Left renal cortex interstitium (tissue), 4 donors: Measurements from ENCODE around the gene VAV1. TPM values are rescaled to one million over a fixed set of nuclear protein-coding genes. Genes with fewer than 3 reads are reported as not detected.
"Not testable (repeated sequence)": the region's sequence is repeated elsewhere in the genome, so short reads cannot be mapped to it uniquely, and the experiment has no call there.

Experiments used
- DNase-seq, 4 donors: peaks; one replicate each; pipeline ENCODE4 v3.0.0-alpha.2; 2013; ENCODE audit warnings: low read depth in 4 of 4, low spot score in 2 of 4, missing footprints in 1 of 4
- polyA plus RNA-seq, 4 donors: library from polyadenylated mRNA; unstranded; fragments of 120-200 nt; gene quantifications; one replicate each; pipeline ENCODE4 v1.2.1, GENCODE V29; 2013; ENCODE audit not compliant: insufficient read length in 4 of 4

Gene VAV1
- polyA plus RNA-seq, 4 donors, result 1.3 to 2.3 (median 1.4) TPM

DNA sequence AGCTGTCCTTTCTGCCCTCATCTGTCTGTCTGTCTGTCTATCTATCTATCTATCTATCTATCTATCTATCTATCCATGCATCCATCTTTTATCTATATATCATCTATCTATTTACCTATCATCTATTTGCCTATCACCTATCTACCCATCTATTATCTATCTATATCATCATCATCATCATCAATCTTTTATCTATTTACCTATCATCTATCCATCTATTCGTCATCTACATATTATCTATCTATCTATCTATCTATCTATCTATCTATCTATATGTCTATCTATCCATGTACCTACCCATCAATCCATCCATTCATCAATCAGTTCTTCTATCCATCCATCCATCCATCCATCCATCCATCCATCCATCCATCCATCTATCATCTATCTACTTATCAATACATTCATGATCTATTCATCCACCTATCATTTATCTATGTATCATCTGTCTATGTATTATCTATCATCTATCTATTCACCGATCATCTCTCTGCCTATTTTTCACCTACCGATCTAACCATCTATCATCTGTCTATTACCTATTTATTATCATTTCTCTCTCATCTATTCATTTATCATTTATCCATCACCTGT lies 65.7 kb downstream of the VAV1 start:
- DNase-seq, result no peak

DNA sequence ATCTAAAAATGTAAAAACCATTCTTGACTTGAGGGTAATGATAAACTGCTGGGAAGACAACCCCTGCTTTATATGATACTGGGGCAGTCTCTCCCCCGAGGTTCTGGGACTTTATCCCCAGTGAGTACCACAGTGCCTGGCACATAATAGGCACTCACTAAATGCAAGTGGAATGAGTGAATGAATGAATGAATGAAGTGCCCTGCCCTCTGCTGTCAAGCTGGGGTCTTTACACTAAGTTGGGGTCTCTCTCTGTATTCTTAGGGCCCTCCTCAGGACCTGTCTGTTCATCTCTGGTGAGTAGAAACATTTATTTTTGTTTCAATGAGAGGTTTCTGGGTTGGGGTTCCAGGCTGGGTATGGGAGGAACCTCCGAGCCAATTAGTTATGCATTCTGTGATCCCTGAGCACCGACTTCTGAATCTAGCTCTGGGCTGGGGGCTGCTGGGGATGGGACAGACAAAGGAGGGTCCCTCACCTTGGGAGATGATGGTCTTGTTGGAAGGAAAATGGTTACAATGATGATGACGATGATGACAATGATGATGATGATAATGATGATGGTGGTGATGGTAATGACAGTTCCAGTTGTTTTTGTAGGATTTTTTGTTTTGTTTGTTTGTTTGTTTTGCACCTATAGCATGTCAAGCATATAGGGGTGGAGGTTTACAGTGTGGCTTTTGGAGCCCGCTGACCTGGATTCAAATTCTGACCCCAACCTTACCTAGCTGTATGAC lies 70.5 kb downstream of the VAV1 start:
- no peak for DNase-seq

DNA sequence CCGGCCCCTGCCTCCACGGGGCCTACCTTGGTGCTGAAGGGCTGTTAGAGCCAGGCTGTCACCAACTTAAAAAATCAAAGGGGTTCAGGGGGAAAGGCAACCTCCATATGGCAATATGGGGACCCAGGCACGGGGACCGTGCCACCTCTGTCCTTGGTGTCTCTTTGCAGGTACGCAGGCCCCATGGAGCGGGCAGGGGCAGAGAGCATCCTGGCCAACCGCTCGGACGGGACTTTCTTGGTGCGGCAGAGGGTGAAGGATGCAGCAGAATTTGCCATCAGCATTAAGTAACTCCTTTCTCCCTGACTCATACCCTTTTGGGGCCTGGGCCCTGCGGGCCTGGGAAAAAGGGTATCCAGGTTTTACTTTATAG lies 75.3 kb downstream of the VAV1 start:
- DNase-seq, result no peak

DNA sequence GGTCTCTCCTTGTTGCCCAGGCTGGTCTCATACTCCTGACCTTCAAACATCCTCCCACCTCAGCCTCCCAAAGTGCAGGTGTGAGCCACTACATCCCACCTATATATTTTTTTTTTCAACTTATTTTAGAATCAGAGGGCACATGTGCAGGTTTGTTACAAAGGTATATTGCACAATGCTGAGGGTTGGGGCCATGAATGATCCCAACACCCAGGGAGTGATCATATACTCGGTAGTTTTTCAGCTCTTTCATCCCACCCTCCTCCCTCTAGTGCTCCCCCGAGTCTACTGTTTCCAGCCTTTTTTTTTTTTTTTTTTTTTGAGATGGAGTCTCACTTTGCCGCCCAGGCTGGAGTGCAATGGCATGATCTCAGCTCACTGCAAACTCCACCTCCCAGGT lies 76.5 kb downstream of the VAV1 start:
- DNase-seq, result no peak

DNA sequence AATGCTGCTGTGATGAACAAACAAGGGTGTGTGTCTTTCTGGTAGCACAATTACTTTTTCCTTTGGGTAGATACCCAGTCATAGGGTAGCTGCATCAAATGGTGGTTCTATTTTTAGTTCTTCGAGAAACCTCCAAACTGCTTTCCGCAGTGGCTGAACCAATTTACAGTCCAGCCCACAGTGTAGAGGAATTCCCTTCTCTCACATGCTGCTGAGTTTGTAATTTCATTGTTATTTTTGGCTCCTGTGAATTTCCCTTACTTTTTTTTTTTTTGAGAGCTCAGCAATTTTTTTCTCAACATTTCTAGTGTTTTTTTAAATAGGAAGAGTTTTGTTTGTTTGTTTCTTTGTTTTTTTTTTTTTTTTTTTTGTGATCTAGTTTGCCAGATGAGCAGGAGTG lies 77.4 kb downstream of the VAV1 start:
- peak in 1 of 4 donors; percentile 6 for DNase-seq

DNA sequence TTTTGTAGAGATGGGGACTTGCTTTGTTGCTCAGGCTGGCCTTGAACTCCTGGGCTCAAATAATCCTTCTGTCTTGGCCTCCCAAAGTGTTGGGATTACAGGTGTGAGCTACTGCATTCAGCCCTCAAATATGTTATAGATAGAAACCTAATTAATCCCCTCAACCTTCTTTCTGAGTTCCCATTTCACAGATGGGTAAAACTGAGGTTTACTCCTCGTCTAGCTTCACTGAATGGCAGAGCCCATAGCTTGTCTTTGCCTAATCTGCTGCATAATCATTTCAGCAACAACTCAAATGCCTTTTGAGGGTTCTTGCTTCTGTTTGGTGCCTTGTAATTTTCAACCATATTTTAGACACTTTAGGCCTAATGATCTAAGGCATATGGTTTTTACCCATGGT lies 78.9 kb downstream of the VAV1 start:
- DNase-seq, result no peak

DNA sequence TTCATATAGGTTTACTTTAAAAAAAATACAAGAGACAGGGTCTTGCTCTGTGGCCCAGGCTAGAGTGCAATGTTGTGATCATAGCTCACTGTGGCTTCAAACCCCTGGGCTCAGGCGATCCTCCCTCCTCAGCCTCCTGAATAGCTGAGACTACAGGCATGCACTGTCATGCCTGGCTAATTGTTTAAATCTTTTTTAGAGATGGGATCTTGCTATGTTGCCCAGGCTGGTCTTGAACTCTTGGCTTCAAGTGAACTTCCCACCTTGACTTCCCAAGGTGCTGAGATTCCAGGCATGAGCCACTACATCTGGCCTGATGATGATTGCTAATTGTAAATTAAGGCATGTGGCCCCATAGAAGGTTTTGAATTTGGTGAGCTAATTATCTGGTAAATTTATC lies 79.5 kb downstream of the VAV1 start:
- no peak for DNase-seq

DNA sequence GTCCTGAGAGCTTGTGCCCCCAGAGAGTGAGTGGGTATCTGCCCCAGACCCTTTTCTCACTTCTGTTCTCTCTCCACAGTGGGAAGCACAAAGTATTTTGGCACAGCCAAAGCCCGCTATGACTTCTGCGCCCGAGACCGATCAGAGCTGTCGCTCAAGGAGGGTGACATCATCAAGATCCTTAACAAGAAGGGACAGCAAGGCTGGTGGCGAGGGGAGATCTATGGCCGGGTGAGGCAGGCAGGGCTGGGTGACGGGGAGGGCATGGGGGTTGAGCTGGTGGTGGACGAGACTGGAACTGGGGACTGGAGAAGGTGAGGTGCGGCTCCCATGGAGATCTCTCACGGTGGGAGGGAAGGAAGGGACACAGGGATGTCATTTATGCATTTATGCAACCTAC lies 81.4 kb downstream of the VAV1 start:
- no peak for DNase-seq

DNA sequence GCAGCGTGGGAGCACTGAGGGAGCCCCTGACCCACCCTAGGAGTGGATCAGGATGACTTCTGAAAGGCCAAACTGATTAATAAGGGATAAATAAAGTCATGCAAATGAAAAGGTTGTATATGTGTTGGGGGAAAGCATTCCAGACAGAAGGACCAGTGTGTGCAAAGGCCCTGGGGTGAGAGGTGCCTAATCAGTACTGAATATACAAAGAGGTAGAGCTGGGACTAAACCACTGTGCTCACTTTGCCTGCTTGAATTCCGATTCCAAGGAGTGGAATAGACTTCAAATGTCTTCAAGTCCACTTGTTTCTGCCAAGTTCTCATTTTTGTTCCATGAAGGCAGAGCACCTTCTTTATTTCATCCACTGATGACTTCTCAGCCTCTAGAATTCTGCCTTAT lies 82.2 kb downstream of the VAV1 start:
- DNase-seq, result no peak

DNA sequence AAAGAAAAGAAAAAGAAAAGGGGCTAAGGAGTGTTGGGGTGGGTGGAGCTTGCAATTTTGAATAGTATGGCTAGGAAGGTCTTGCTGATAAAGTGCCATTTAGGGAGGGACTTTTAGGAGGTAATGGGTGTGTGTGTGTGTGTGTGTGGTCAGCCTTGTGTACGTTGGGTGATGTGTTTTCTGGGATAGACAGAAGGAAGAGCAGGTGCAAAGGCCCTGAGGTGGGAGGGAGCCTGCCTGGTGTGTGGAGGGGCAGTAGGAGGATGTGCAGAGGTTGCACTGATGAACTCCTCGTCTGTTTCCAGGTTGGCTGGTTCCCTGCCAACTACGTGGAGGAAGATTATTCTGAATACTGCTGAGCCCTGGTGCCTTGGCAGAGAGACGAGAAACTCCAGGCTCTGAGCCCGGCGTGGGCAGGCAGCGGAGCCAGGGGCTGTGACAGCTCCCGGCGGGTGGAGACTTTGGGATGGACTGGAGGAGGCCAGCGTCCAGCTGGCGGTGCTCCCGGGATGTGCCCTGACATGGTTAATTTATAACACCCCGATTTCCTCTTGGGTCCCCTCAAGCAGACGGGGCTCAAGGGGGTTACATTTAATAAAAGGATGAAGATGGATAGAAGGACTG lies 84.4 kb downstream of the VAV1 start:
- DNase-seq, result no peak

DNA sequence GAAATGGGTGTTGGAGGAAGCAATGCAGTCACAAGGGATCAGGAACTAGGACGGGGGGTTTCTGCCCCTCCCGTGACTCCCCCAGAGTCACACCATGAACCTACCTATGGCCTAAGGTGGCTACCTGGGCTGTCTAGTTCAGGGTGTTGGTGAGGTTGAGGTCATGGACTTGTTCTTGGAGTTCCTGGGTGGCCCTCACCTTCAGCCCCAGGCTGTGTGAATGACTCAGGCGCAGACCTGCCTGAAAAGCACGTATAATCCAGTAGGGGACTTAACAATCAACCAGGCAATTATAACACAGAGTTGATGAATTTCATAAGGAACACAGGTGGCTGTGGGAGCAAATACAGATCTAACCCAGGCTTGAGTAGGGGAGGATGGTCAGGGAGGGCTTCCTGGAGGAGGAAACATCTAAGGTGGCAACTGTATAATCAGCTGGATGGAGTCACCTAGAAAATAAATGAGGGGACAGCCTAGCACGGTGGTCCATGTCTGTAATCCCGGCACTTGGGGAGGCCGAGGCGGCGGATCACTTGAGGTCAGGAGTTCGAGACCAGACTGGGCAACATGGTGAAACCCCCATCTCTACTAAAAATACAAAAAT lies 89.3 kb downstream of the VAV1 start:
- no peak for DNase-seq

DNA sequence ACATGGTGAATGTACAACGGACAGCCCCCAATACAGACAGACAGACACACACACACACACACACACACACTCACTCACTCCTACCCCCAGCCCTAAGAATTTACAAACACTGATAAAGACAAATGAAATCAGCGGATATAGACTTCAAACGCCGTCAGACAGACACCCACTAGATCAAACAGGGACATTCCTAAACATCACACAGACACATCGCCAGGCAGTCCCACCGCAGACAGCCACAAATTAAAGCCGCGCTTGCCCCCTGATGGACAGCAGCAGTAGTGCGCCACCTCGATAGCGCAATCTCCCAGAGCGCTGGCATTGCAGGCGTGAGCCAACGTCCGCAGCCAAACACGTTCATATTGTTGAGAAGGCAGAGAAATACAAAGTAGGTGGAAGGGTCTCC lies 90.2 kb downstream of the VAV1 start:
- peak; percentile 37 to 66 (median 51) for DNase-seq

DNA sequence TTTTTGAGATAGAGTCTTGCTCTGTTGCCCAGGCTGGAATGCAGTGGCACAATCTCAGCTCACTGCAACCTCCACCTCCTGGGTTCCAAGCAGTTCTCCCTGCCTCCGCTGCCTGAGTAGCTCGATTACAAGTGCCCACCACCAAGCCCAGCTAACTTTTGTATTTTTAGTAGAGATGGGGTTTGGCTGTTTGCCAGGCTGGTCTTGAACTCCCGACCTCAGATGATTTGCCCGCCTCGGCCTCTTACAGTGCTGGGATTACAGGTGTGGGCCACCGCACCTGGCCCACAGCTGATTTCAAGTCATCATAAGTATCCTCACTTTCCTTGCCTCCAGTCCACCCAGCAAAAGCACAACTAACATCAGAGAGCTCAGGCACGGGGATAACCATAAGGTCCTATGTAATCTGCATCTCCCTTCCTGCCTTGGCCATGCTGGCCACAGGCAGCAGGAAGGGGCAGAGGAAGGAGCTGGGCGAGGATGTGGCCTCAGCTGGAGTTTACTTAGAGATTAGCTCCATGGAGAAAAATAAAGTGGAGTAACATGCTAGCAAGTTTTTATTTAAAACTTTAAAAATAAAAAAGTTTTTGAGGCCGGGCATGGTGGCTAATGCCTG lies 91.9 kb downstream of the VAV1 start:
- DNase-seq, result no peak

DNA sequence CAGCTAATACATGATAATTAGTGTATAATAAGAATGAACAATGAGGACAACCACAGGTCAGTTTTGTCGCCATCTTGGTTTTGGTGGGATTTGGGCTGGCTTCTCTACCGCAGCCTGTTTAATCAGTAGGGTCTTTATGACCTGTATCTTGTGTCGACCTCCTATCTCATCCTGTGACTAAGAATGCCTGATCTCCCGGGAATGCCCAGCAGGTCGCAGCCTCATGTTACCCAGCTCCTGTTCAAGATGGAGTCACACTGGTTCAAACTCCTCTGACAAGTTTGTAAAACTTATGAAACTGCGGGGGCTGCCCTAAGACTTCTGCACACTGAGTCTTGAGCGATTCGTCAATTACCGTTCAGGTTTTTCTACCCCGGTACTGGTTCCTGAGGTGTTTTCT lies 93.3 kb downstream of the VAV1 start:
- DNase-seq, result no peak

DNA sequence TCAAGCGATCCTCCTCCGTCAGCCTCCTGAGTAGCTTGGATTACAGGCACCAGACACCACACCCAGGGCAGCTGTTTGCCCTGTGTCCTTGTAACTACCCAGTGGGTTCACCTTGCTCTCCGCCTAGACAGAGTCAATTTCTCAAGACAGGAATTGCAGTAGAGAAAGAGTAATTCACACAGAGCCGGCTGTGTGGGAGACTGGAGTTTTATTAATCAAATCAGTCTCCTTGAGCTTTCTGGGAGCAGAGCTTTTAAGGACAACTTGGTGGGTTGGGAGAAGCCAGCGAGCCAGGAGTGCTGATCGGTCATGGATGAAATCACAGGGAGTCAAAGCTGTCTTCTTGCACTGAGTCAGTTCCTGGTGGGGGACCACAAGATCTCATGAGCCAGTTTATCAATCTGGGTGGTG lies 94.2 kb downstream of the VAV1 start:
- DNase-seq, result no peak

DNA sequence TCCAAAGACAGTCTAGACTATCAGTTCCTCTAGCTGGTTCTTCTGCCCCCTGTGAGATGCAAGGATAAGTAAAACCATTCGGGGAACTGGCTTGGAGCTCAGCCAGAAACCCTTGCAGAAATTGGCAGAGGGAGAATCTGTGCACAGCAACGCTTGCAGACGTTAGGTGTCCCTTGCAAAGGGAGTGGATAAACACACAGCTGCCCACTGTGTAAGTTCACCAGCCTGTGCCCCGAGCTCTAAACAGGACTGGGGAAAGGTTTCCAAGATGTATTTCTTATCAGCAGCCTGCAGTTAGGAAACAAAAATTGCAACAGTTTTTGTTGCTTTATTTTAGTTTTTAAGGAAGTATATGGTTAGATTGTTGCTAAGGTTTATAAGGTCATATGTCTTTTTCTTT lies 95.8 kb downstream of the VAV1 start:
- no peak for DNase-seq

DNA sequence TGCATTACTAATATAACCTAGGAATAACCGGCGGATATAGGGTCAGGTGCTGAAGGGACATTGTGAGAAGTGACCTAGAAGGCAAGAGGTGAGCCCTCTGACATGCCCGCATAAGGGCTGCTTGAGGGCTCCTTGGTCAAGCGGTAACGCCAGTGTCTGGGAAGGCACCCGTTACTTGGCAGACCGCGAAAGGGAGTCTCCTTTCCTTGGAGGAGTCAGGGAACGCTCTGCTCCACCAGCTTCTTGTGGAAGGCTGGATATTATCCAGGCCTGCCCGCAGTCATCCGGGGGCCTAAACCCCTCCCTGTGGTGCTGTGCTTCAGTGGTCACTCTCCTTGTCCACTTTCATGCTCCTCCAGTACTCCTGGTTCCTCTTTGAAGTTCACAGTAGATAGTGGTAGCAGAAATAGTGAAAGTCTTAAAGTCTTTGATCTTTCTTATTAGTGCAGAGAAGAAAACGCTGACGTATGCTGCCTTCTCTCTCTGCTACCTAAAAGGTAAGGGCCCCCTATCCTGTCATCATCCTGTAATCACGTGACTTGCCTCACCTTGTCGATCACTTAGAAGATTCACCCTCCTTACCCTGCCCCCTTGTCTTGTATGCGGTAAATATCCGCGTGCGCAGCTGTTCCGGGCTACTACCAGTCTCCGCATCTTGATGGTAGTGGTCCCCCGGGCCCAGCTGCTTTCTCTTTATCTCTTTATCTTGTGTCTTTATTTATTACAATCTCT lies 96.8 kb downstream of the VAV1 start:
- not testable (repeated sequence) for DNase-seq

DNA sequence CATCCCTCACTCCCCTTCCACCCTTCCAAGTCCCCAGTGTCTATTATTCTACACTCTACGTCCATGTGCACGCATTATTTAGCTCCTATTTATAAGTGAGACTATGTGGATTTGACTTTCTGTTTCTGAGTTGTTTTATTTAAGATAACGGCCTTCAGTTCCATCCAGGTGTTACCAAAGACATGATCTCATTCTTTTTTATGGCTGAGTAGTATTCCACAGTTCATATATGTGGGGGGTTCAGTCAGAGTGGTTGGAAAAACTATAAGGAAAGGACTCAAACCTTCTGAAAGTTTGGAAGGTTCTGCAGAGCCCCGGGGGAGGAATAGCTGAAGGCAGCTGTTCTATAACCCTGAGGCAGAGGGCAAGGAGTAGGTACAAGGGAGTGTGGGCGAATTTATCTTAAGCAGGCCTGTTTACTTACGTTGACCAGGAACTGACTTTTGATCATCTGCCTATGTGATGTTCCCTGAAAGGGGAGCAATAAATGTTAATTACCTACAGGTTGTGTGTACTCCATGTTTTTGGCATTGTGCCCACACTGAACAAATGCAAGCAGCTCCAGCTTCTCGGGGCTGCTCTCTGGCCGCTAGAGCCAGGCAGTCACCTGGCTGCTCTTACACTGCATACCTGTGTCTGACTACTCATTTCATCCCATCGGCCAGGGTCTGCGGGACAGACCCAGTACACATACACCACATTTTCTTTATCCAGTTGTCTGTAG lies 101.4 kb downstream of the VAV1 start:
- no peak for DNase-seq

DNA sequence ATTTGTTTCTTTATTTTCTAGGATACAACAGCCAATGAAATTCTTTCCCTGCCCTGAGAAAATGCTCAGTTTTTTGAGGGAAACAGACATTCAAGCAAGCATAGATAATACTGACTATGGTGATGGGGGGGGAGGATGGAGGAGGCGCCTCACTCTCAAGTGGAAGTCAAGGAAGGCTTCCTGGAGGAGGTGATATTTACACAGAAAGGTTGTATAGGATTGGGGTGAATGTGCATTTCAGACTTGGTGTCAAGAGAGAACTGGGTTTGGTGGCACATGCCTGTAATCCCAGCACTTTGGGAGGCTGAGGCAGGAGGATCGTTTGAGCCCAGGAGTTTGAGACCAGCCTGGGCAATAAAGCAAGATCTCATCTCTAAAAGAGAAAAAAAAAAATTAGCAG lies 102.7 kb downstream of the VAV1 start:
- DNase-seq, result no peak

DNA sequence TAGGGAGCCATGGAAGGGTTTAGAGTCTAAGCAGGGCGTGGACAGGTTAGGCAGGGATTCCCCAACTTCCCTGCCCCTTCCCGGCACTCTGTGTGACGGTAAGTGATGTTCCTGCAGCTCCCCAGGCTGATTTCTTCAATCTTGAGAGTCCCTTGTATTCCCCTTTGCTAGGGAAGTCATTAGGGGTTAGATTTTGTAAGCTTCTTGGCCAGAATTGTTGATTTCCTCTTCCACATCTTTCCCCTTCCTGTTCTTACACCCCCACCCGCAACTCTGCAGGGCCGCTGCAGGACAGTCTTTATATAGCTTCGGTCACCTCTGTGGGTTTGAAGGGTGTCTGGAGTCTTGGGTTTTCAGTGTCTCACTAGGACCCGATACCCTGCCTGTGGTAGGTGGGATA lies 104.2 kb downstream of the VAV1 start:
- DNase-seq, result no peak
